Activated T-helper 1 cell treated with anti-CD3 and anti-CD28 coated beads, Interleukin-12 subunit alpha, Interleukin-12 subunit beta, Interleukin-2, Interleukin-4 antibody, amounts not matched to agents 30 ng/mL and 10 ng/mL and 1 ng/mL, durations not matched to agents 14 hours and 24 hours and 36 hours (primary cell): Measurements from ENCODE around the gene POU5F1. TPM values are rescaled to one million over a fixed set of nuclear protein-coding genes. Genes with fewer than 3 reads are reported as not detected.

Source experiments
- DNase-seq: peaks from one replicate; pipeline ENCODE4 v3.0.0; 2021; ENCODE audit warnings: low spot score
- H3K27ac Mint-ChIP-seq: one replicate; pipeline ENCODE4 v1.8.0; 2021; ENCODE audit warnings: mild to moderate bottlenecking, mixed read lengths
- H3K27me3 Mint-ChIP-seq: one replicate; pipeline ENCODE4 v1.8.0; 2022; ENCODE audit warnings: mild to moderate bottlenecking, moderate library complexity, mixed read lengths; ENCODE audit not compliant: insufficient read depth
- H3K36me3 Mint-ChIP-seq: one replicate; pipeline ENCODE4 v1.8.0; 2021; ENCODE audit warnings: low read depth, mixed read lengths
- H3K4me1 Mint-ChIP-seq: one replicate; pipeline ENCODE4 v1.8.0; 2021; ENCODE audit warnings: low read depth, mixed read lengths
- H3K4me3 Mint-ChIP-seq: one replicate; pipeline ENCODE4 v1.8.0; 2021; ENCODE audit warnings: mild to moderate bottlenecking, moderate library complexity, mixed read lengths
- H3K9me3 Mint-ChIP-seq: one replicate; pipeline ENCODE4 v1.8.0; 2021; ENCODE audit warnings: mixed read lengths
- intact Hi-C: fragments of 100-400 bp; cut with micrococcal nuclease; formaldehyde crosslinking; loops from one replicate; pipeline ENCODE4 v1.15.1; 2024
- total RNA-seq: library from RNA; stranded (reverse); gene quantifications from 2 replicates; pipeline ENCODE4 v1.2.3, GENCODE V29; 2022

Gene POU5F1
- total RNA-seq, 1 donor from 2014 or later: not detected

DNA sequence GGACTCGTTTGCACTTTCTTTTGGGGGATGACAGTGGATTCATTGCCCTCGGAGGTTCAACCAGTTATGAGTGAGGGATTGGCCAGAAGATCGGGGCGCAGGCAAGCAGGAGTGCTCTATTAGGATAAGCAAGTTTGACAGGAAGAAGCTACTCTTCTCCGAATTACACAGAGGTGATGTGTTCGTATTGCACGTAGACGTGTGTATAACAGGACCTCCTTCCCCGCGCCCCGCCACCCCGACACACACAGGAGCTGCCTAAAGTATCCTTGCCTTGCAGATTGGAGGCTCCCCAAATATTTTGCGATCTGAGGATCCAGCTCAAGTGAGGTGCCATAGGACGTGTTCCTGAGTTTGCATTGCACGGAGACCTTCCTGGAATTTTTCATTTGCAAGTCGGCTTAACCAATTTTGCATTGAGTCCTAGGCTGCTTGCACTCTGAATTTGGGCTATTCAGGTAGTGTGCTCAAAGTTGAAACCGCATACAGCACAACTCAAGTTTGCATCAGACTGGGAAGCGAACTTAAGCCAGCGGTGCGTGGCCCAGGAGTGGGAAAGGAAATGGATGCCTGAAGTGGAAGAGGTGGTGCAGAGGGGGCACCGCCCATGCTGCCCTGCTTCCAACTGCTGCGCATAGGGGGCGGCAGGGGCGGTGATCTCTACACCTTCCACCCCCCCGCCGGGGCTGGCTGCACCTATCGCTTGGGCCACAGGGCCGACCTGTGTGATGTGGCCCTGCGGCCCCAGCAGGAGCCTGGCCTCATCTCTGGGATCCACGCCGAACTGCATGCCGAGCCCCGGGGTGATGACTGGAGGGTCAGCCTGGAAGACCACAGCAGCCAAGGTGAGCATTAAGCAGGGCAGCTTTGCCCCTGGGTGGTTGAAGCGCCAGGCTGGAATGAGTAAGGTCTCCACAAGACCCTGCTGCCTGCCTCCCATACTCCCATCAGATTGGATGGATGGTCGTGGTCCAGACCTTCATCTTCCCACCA, 11.3 kb downstream of the POU5F1 start:
- intact Hi-C loops: loop anchor here (1.0 to 5.0 kb wide), 17 partner anchors 22 to 1036 kb away; partner anchors contain the start of genes ABCF1, BAG6, DDX39B and GNL1
- Mint-ChIP-seq H3K4me1 (peaks cover 32% of the 10 kb centered on the region), H3K9me3 (no peaks in the 10 kb centered on the region), H3K27ac (peak overlapping the region; percentile 75), H3K27me3 (no peaks in the 10 kb centered on the region), H3K36me3 (peaks cover 31% of the 10 kb centered on the region), H3K4me3 (peak overlapping the region; percentile 82)
- peak; percentile 28 for DNase-seq

DNA sequence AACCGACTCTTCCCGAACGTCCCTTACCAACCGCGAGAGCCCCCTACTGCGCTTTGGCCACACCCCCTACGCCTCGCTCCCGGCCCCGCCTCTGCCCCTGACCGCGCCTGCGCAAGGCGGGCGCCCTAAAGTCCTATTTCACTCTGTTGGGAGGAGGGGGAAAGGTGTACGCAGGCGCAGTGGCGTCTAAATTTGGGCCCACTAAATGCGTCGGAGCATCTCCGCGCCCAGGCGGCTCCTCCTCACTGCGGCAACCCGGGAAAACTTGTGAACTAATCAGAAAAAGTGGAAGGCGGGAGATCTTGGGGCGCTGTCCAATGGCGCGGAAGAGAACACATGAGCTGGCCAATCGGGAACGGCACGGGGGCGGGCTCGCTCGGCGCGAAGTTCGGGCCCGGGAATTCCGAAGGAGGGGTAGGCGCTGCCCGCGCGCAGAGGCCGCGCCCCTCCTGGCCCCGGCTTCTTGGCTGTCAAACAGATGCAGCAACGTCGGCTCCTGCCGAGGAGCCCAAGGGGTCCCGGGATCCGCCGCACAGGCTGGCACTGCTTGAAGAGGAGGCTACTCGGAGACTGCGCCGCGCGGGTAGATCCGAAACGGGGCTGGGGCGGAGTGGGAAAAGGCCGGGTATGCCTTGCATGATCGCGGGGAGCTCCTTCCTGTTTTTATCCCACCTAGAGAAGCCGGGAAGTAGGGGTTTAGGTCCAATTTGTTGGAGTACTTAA, 12.2 kb downstream of the POU5F1 start, which contains the start of gene TCF19:
TCF19 (plus strand) TSS at position 450 of the 723 bp plus-strand sequence. CDS start 881 bp downstream, outside the sequence.
- Mint-ChIP-seq H3K4me3 (peak within 1 kb of the TSS; percentile 82), H3K36me3 (peaks cover 30% of the 10 kb centered on the region), H3K9me3 (no peaks in the 10 kb centered on the region), H3K27ac (peak within 1 kb of the TSS; percentile 75), H3K27me3 (no peaks in the 10 kb centered on the region), H3K4me1 (peaks cover 29% of the 10 kb centered on the region)
- intact Hi-C loops: loop anchor here (1.0 to 5.0 kb wide), 17 partner anchors 21 to 1037 kb away; partner anchors contain the start of genes ABCF1, BAG6, DDX39B and GNL1
- DNase-seq: peak; percentile 99

DNA sequence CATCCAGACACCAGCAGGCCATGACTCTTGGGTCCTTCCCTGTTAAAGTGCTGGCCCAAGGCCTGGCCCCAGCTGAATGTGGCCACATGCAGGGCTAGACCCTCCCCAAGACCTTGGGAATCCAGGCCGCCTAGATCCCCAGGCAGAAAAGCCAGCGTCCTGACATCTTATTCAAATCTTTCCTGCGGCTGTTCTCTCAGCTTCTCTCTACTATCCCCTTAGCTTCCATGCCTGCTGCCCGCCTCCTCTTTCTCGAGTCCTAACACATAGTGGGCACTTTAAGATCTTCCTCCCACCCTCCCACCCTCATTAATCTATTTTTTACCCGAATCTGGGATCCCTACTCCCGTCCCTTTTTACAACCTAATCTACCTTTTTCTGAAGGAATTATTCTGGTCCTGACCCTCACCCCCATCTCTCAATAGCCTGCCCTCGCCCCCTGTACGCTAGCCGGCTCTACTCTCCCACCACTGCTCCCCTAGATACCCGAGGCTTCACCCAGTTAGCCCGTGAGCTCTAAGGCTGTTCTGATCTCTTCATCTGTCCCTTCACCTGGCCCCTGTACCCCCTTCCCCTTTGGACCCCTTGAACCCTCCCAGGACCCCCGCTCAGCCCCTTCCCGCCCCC, 12.9 kb downstream of the POU5F1 start, which contains the start of gene CCHCR1:
CCHCR1 (minus strand) TSS at position 290 of the 627 bp plus-strand sequence; CDS start at position 88, 202 bp downstream.
- peaks cover 30% of the 10 kb centered on the region for H3K36me3 Mint-ChIP-seq
- H3K27ac Mint-ChIP-seq: peak within 1 kb of the TSS; percentile 75
- peaks cover 24% of the 10 kb centered on the region for H3K4me1 Mint-ChIP-seq
- H3K4me3 Mint-ChIP-seq: peak within 1 kb of the TSS; percentile 82
- no peak for DNase-seq
- intact Hi-C loops: loop anchor here (1.0 to 5.0 kb wide), 17 partner anchors 20 to 1038 kb away; partner anchors contain the start of genes ABCF1, BAG6, DDX39B and GNL1
- no peaks in the 10 kb centered on the region for H3K27me3 Mint-ChIP-seq
- no peaks in the 10 kb centered on the region for H3K9me3 Mint-ChIP-seq

DNA sequence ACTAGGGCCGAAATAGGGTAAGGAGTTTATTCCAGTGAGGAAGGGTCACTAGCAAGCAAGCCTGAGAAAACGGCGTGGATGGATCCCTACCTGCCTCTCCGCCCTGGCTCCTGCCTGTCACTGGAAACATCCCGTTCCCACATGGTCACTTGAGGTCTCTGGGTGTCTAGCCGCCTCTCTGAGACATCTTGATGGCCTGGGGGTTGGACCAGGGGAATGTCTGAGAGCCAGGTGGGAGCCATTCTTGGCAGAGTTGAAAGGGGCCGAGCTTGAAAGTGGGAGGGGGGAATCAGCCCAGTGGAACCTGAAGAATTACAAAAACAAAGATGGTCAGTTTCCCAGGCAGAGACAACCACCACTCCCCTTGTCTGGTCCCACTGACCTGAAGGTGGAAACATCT, 13.8 kb downstream of the POU5F1 start:
- Mint-ChIP-seq H3K27me3 (no peaks in the 10 kb centered on the region), H3K27ac (no peak overlapping the region), H3K36me3 (peaks cover 26% of the 10 kb centered on the region), H3K4me3 (peak overlapping the region; percentile 82), H3K9me3 (no peaks in the 10 kb centered on the region), H3K4me1 (peaks cover 24% of the 10 kb centered on the region)
- intact Hi-C loops: loop anchor here (5.0 kb wide), 1 partner anchor 386 kb away; the partner anchor contains the start of gene DDX39B
- no peak for DNase-seq

DNA sequence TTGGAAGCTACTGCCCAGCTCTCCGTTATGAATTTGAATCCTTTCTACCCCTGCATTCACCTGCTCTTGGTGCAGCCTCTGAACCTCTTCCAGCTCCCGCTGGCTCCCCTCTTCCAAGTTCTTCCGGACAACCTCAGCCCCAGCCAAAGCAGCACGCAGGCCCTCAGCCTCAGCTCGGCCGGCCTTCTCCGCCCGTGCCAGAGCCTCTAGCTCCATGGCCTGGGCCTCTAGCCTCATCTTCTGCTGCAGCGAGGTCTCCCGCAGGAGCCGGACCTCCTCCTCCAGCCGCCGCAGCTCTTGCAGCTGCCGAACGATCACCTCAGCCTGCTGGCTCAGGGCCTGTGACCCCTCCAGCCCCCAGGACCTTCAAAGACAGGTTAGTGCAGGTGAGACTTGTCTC, 16.0 kb downstream of the POU5F1 start:
- peaks cover 18% of the 10 kb centered on the region for H3K4me1 Mint-ChIP-seq
- intact Hi-C loops: no loop called here
- H3K27ac Mint-ChIP-seq: no peak overlapping the region
- no peak overlapping the region for H3K4me3 Mint-ChIP-seq
- H3K9me3 Mint-ChIP-seq: no peaks in the 10 kb centered on the region
- peaks cover 30% of the 10 kb centered on the region for H3K36me3 Mint-ChIP-seq
- DNase-seq: no peak
- H3K27me3 Mint-ChIP-seq: no peaks in the 10 kb centered on the region

DNA sequence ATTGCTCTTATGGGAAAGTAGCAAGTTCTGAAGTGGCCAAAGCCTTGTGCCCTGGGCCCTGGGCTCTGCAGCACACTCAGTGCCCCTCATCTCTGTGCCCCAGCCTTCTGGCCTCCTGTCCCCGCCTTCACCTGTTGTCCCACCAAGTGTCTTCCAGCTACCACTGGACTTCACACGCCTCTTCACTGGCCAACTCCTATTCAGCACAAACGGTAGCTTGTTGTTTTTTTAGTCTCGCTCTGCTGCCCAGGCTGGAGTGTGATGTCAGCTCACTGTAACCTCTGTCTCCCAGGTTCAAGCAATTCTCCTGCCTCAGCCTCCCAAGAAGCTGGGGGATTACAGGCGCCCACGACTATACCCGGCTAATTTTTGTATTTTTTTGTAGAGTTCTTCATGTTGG, 17.7 kb downstream of the POU5F1 start:
- no peak overlapping the region for H3K4me3 Mint-ChIP-seq
- no peaks in the 10 kb centered on the region for H3K9me3 Mint-ChIP-seq
- H3K27me3 Mint-ChIP-seq: no peaks in the 10 kb centered on the region
- peaks cover 11% of the 10 kb centered on the region for H3K4me1 Mint-ChIP-seq
- no peak overlapping the region for H3K27ac Mint-ChIP-seq
- intact Hi-C loops: no loop called here
- peaks cover 25% of the 10 kb centered on the region for H3K36me3 Mint-ChIP-seq
- DNase-seq: no peak

DNA sequence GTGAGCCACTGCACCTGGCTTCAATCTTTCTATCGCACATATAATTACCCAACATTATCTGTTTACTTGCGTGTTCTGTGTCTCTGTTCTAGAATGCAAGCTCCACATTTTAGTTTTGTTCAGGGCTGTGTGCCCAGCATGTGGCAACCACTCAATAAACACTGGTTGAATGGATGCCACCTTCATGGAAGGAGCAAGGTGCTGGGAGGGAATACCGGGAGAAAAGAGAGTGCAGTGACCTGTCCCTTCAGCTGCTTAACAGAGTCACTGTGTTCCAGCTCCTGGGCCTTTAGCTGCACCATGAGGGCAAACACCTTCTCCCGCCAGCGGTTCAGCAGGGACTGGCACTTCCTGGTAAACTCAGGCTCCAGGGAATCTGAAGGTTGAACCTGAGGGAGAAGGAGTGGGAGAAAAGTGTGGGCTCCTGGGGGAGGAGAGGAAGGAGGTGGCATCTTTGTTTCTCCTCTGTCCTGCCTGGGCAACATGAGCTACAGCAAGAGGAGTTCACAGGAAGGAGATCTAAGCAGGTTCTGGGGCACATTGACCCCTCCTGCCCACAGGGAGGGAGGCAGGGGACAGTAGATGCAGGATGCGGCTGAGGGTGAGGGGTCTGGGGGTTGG, 20.5 kb downstream of the POU5F1 start:
- Mint-ChIP-seq H3K27ac (no peak overlapping the region), H3K4me1 (no peaks in the 10 kb centered on the region), H3K36me3 (peaks cover 21% of the 10 kb centered on the region), H3K4me3 (no peak overlapping the region), H3K27me3 (no peaks in the 10 kb centered on the region), H3K9me3 (no peaks in the 10 kb centered on the region)
- intact Hi-C loops: no loop called here
- no peak for DNase-seq

- Mint-ChIP-seq H3K27me3 (no peaks in the 10 kb centered on the region), H3K4me3 (no peak overlapping the region), H3K27ac (no peak overlapping the region), H3K9me3 (no peaks in the 10 kb centered on the region), H3K36me3 (peaks cover 3% of the 10 kb centered on the region), H3K4me1 (no peaks in the 10 kb centered on the region)
- no peak for DNase-seq
- intact Hi-C loops: no loop called here
These were observed 25.1 kb downstream of the POU5F1 start for GRCh38 chr6:31145386-31145785.

DNA sequence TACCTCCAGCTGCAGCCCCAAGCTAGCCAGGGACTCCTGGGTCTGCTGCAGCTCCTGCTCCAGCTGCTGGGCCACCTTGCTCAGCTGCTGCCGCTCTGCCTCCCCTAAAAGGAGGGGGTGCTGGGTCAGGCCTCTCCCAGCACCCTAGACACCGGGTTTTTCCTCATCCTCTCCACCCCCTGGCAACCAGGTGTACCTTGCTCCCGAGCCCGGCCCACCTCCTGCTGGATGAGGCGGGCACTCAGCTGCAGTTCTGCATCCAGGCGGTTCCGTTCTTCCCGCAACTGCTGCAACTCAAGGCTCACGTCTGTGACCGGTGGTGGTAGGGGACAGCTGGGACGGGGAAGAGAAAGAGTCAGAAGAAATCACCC, 25.5 kb downstream of the POU5F1 start:
- H3K4me1 Mint-ChIP-seq: no peaks in the 10 kb centered on the region
- intact Hi-C loops: no loop called here

GRCh38 chr6:31144296-31144969, 26.0 kb downstream of the POU5F1 start:
- H3K27me3 Mint-ChIP-seq: no peaks in the 10 kb centered on the region
- intact Hi-C loops: no loop called here
- DNase-seq: no peak
- H3K9me3 Mint-ChIP-seq: no peaks in the 10 kb centered on the region
- H3K36me3 Mint-ChIP-seq: peaks cover 1% of the 10 kb centered on the region
- H3K4me3 Mint-ChIP-seq: no peak overlapping the region
- no peaks in the 10 kb centered on the region for H3K4me1 Mint-ChIP-seq
- no peak overlapping the region for H3K27ac Mint-ChIP-seq

More for the DNA sequence above, 25.5 kb downstream of the POU5F1 start:
- no peak for DNase-seq
- Mint-ChIP-seq H3K27ac (no peak overlapping the region), H3K27me3 (no peaks in the 10 kb centered on the region), H3K36me3 (peaks cover 3% of the 10 kb centered on the region), H3K4me3 (no peak overlapping the region), H3K9me3 (no peaks in the 10 kb centered on the region)

GRCh38 chr6:31143148-31143547, 27.3 kb downstream of the POU5F1 start:
- H3K27ac Mint-ChIP-seq: no peak overlapping the region
- no peak for DNase-seq
- no peaks in the 10 kb centered on the region for H3K9me3 Mint-ChIP-seq
- no peaks in the 10 kb centered on the region for H3K4me1 Mint-ChIP-seq
- no peak overlapping the region for H3K4me3 Mint-ChIP-seq
- intact Hi-C loops: no loop called here
- peaks cover 3% of the 10 kb centered on the region for H3K27me3 Mint-ChIP-seq
- peaks cover 1% of the 10 kb centered on the region for H3K36me3 Mint-ChIP-seq
